Brain microvascular endothelial cell (primary cell): ENCODE measurements around the gene FGF21.
A peak's percentile ranks its signal among the peaks of the same experiment; 100 is the strongest.

Source experiments
- DNase-seq: peaks from one replicate; pipeline ENCODE4 v3.0.0-alpha.2; 2020
- H3K27ac ChIP-seq: fragments of 250-450 bp; sonication (Bioruptor Pico); 2 replicates; pipeline ENCODE4 v1.5.1; 2020; ENCODE audit warnings: mild to moderate bottlenecking, moderate library complexity
- H3K27me3 ChIP-seq: fragments of 250-450 bp; sonication (Bioruptor Pico); replicated peaks from 2 replicates; pipeline ENCODE4 v1.5.1; 2020; ENCODE audit warnings: mild to moderate bottlenecking
- H3K36me3 ChIP-seq: fragments of 250-450 bp; sonication (Bioruptor Pico); replicated peaks from 2 replicates; pipeline ENCODE4 v1.5.1; 2020; ENCODE audit warnings: mild to moderate bottlenecking
- H3K4me3 ChIP-seq: 2 replicates; pipeline ENCODE4 v1.5.1; 2011; ENCODE audit warnings: low read depth, mild to moderate bottlenecking, control low read depth, low read length, moderate library complexity
- in situ Hi-C: cut with HindIII; loops from 2 replicates; pipeline ENCODE4 v1.10.0; 2017; ENCODE audit warnings: low sequenced_read_pairs, low pct_ligation_motif_present
- TF ChIP-seq, protein P1 (sequence below): IDR thresholded peaks from 2 replicates; pipeline ENCODE4 v1.5.1; 2011; ENCODE audit warnings: low read depth, mild to moderate bottlenecking, moderate library complexity, low read length, control low read depth, inconsistent platforms; ENCODE audit errors: missing control alignments

FGF21 gene

DNA sequence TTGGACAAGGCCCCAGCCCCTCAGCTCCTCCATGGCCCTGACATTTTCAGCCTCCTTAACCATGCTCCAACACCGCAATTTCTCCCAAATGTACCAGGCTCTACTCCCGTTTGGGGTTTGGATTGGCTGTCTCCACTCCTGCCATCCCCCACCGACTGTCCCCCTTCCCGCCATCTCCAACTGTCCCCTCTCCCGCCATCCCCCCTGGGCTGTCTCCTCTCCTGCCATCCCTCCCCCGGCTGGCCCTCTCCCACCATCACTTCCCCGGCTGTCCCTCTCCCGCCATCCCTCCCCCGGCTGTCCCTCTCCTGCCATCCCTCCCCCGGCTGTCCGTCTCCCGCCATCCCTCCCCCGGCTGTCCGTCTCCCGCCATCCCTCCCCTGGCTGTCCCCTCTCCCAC is 50.1 kb downstream of the FGF21 start:
- TF ChIP-seq, protein P1, sequence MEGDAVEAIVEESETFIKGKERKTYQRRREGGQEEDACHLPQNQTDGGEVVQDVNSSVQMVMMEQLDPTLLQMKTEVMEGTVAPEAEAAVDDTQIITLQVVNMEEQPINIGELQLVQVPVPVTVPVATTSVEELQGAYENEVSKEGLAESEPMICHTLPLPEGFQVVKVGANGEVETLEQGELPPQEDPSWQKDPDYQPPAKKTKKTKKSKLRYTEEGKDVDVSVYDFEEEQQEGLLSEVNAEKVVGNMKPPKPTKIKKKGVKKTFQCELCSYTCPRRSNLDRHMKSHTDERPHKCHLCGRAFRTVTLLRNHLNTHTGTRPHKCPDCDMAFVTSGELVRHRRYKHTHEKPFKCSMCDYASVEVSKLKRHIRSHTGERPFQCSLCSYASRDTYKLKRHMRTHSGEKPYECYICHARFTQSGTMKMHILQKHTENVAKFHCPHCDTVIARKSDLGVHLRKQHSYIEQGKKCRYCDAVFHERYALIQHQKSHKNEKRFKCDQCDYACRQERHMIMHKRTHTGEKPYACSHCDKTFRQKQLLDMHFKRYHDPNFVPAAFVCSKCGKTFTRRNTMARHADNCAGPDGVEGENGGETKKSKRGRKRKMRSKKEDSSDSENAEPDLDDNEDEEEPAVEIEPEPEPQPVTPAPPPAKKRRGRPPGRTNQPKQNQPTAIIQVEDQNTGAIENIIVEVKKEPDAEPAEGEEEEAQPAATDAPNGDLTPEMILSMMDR, result no peak
- in situ Hi-C loops, result no loop called here
- no peaks in the 10 kb centered on the region for H3K27me3 ChIP-seq
- no peak for DNase-seq
- H3K27ac ChIP-seq, result no peak overlapping the region
- no peak overlapping the region for H3K4me3 ChIP-seq
- no peaks in the 10 kb centered on the region for H3K36me3 ChIP-seq

DNA sequence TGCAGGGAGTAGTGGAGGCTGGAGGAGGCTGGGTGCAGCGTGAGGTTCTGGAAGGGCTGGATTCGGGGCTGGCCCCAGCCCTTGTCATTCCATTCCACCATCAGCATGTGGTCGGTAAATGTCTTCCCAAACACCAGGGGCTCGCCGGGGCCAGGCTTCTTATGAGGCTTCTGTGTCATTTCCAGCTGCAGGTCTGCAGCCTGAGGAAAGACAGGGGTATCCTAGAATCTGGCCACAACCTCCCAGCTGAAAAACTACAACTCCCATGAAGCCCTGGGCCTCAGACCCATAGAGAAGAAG is 51.1 kb downstream of the FGF21 start:
- DNase-seq, result peak; percentile 45
- in situ Hi-C loops, result no loop called here
- no peak overlapping the region for H3K27ac ChIP-seq
- no peaks in the 10 kb centered on the region for H3K27me3 ChIP-seq
- TF ChIP-seq, protein P1, result no peak
- no peak overlapping the region for H3K4me3 ChIP-seq
- H3K36me3 ChIP-seq, result no peaks in the 10 kb centered on the region

DNA sequence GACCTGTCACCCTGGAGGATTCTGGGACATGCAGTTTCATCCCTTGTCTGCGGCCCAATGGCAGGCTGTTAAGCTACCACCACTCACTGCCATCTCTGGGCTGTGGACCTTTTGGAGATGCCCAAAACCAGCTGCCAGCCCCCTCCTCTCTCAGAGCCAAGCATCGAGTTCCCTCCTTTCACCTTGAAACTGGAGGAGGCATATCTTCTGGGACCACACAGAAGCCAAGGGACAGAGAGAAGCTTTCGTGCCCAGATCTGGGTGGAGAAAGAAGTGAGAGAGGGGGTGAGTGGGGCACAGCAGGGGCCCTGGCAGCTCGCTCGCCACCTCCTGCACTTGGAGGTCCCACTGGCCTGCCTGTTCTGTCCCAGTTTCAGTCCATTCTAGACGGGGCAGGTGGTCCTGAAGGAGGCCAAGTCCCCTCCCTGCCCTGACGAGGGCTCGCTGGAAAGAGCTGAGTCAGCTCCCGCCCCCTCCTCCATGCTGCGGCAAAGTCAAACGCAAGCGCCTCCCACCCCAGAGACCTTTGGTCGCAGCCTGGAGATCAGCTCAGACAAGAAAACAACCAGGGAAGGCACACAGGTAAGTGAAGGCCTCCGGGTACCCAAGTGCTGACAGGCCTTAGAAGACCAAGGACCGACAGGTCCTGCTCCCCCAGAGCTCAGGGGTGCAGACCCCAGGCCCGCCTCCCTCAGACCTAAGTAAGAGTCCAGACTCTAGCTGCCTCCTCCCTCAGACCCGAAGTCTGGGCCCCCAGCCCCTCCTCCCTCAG is 51.7 kb downstream of the FGF21 start:
- in situ Hi-C loops, result no loop called here
- Histone ChIP-seq H3K27me3 (no peaks in the 10 kb centered on the region), H3K4me3 (no peak overlapping the region), H3K36me3 (no peaks in the 10 kb centered on the region), H3K27ac (no peak overlapping the region)
- DNase-seq, result no peak
- TF ChIP-seq, protein P1, result no peak

DNA sequence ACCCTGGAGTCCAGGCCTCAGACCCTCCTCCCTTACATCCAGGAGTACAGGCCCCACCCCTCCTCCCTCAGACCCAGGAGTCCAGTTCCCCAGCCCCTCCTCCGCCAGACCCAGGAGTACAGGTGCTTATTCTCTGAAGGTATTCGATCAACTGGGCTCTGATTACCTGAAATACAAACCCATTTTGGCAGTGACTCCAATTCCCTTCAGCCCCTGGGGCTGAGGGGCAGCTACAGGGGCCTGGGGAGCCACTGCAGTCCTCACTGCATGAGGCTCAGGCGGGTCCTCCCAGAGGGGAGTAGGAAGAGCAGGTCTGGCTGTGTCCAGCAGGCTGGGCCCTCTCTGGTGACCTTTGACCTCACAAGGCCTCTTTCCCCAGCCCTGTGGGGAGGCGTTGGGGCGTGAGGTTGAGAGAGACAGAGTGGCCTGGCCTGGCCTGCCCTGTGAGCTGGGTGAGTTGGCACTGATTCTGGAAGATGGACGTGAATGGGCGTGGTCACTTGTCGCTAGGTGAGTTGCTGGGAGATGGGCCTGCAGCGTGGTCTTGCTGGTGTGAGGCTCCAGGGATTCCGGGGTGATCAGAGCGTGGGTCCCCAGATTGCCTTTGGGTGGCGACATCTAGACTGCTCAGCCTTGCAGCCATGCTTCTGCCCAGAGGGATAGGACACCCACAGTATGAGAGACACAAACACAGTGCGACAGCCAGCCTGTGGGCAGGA is 52.4 kb downstream of the FGF21 start:
- H3K4me3 ChIP-seq, result no peak overlapping the region
- in situ Hi-C loops, result no loop called here

More for the DNA sequence above, 52.4 kb downstream of the FGF21 start:
- DNase-seq, result no peak
- Histone ChIP-seq H3K36me3 (no peaks in the 10 kb centered on the region), H3K27me3 (no peaks in the 10 kb centered on the region), H3K27ac (no peak overlapping the region)
- TF ChIP-seq, protein P1, result peak; percentile 6
